A549 (cell line): ENCODE results near the gene NUB1. TPM values are rescaled to one million over a fixed set of nuclear protein-coding genes. Genes with fewer than 3 reads are reported as not detected.

Experiments used
- ATAC-seq, 2 experiments: fragments of 200-7000 bp in 1 of 2; fragments of >200 bp in 1 of 2; cut with Nextera tagmentation in 1 of 2; cut with Tn5 transposase in 1 of 2; 3 replicates each; pipeline versions ENCODE4 v1.8.0 to v1.9.1; 2018 to 2020; ENCODE audit warnings: mild to moderate bottlenecking in 1 of 2, moderate library complexity in 1 of 2
- CTCF ChIA-PET: fragments of 300-600 bp; sonication (Branson Sonifier 250); formaldehyde crosslinking; extraction: SDS; loops from one replicate; lab custom pipeline; 2021; ENCODE audit warnings: antibody characterized with exemption, inconsistent platforms; lab: Yijun Ruan, JAX
- POLR2A ChIA-PET: fragments of 350-600 bp; formaldehyde crosslinking; extraction: SDS; loops from one replicate; lab custom pipeline; 2021; ENCODE audit warnings: antibody characterized with exemption, inconsistent platforms; lab: Yijun Ruan, JAX
- DNase-seq, 2 experiments: peaks; one replicate each; pipeline versions ENCODE4 v3.0.0 to v3.0.0-alpha.2; 2011 to 2016; ENCODE audit warnings: low read depth in 1 of 2, low spot score in 1 of 2
- FAIRE-seq: peaks from 2 replicates; lab custom pipeline; 2011; peaks lifted over from hg19 to GRCh38; lab: Jason Lieb, UNC
- H3K27ac ChIP-seq, 2 experiments: fragments of >200 bp; sonication (Bioruptor Twin); formaldehyde crosslinking; 3 replicates each; pipeline ENCODE4 v1.5.1; 2016 to 2017
- H3K4me1 ChIP-seq: fragments of >200 bp; sonication (Bioruptor Twin); formaldehyde crosslinking; 3 replicates; pipeline ENCODE4 v1.6.1; 2016
- H3K4me2 ChIP-seq: fragments of >200 bp; sonication (Bioruptor Twin); formaldehyde crosslinking; 3 replicates; pipeline ENCODE4 v1.6.1; 2016
- H3K4me3 ChIP-seq: fragments of >200 bp; sonication (Bioruptor Twin); formaldehyde crosslinking; 3 replicates; pipeline ENCODE4 v1.5.1; 2016
- H3K9me3 ChIP-seq: fragments of >200 bp; sonication (Bioruptor Twin); formaldehyde crosslinking; 3 replicates; pipeline ENCODE4 v1.6.1; 2016
- CEBPB ChIP-seq, 2 experiments: fragments of >200 bp in 1 of 2; sonication (Bioruptor Twin) in 1 of 2; formaldehyde crosslinking in 1 of 2; IDR thresholded peaks; 2 replicates each; pipeline ENCODE4 v1.6.1; 2012 to 2016
- EHF ChIP-seq: fragments of 250-450 bp; sonication (Bioruptor Pico); IDR thresholded peaks from 2 replicates; pipeline ENCODE4 v1.5.0; 2020; ENCODE audit warnings: mild to moderate bottlenecking
- ESRRA ChIP-seq: fragments of 150-350 bp; IDR thresholded peaks from 2 replicates; pipeline ENCODE4 v1.6.1; 2014; ENCODE audit warnings: mild to moderate bottlenecking, low read length, borderline replicate concordance
- FOSB ChIP-seq: fragments of 250-450 bp; sonication (Bioruptor Pico); IDR thresholded peaks from 2 replicates; pipeline ENCODE4 v1.5.0; 2020; ENCODE audit warnings: mild to moderate bottlenecking, moderate library complexity
- JUN ChIP-seq, 2 experiments: fragments of >200 bp; sonication (Bioruptor Twin); formaldehyde crosslinking; IDR thresholded peaks; 2 replicates in 1 of 2; 3 replicates in 1 of 2; pipeline ENCODE4 v1.6.1; 2016 to 2017
- KDM1A ChIP-seq: fragments of 200-600 bp; sonication (generic); IDR thresholded peaks from 2 replicates; pipeline ENCODE4 v1.6.1; 2016; ENCODE audit warnings: low read depth, mild to moderate bottlenecking
- NPAS2 ChIP-seq: fragments of 250-450 bp; sonication (Bioruptor Pico); IDR thresholded peaks from 2 replicates; pipeline ENCODE4 v1.8.0; 2022; ENCODE audit warnings: mild to moderate bottlenecking, moderate library complexity, borderline replicate concordance
- PBX3 ChIP-seq: IDR thresholded peaks from 2 replicates; pipeline ENCODE4 v1.6.1; 2012
- RARB ChIP-seq: fragments of 250-450 bp; sonication (Bioruptor Pico); IDR thresholded peaks from 2 replicates; pipeline ENCODE4 v1.8.0; 2021; ENCODE audit warnings: mild to moderate bottlenecking, moderate library complexity
- REST ChIP-seq: fragments of 200-600 bp; sonication (generic); IDR thresholded peaks from 2 replicates; pipeline ENCODE4 v1.6.1; 2016; ENCODE audit warnings: antibody characterized with exemption, mild to moderate bottlenecking, moderate library complexity
- ZNF302 ChIP-seq: fragments of 250-450 bp; sonication (Bioruptor Pico); IDR thresholded peaks from 2 replicates; pipeline ENCODE4 v1.9.0; 2021; ENCODE audit warnings: inconsistent platforms, mild to moderate bottlenecking, moderate library complexity
- WGBS: methylation state at CpG from one replicate; pipeline ENCODE4 v1.1.6; 2017; ENCODE audit errors: missing lambda C conversion rate; 5-methylcytosine and 5-hydroxymethylcytosine counted together
- polyA plus RNA-seq, 4 experiments: library from polyadenylated mRNA; depleted of rRNA in 3 of 4; stranded (reverse); fragments of >200 nt; fragmentation: RNase III in 1 of 4; extraction: RNeasy Plus Mini Kit Qiagen cat#74134 plus additional on column Dnase treatment in 1 of 4; gene quantifications; 2 replicates in 3 of 4; 3 replicates in 1 of 4; pipeline ENCODE4 v1.2.3, GENCODE V29; 2011 to 2017

NUB1 gene
- polyA plus RNA-seq, 2 of the 4 experiments (the other 2 are of a cell fraction) = 45.0 to 105 TPM

- POLR2A ChIA-PET = no interaction called here
- DNase-seq = no peak
Observed at GRCh38 chr7:151319189-151319588, 22.4 kb upstream of the NUB1 start.

GRCh38 chr7:151320263-151320845, 21.3 kb upstream of the NUB1 start:
- Histone ChIP-seq H3K27ac (no peak overlapping the region), H3K4me3 (no peak overlapping the region), H3K4me2 (no peak overlapping the region), H3K9me3 (peaks cover 21% of the 10 kb centered on the region; the same call in 1 of the 3 replicates), H3K4me1 (no peaks in the 10 kb centered on the region)
- 71% methylated on average over 1 of the region's 5 CpGs for WGBS
- DNase-seq (no peak), ATAC-seq (no peak), FAIRE-seq (no peak)
- ChIA-PET POLR2A (no interaction called here), CTCF (interaction anchor here (0.8 to 9.5 kb wide), 11 partner anchors 10 to 306 kb away, joined by 3 to 234 read pairs (median 5); partner anchors contain the start of gene NUB1)
- TF ChIP-seq EHF = no peak

More at GRCh38 chr7:151319189-151319588, 22.4 kb upstream of the NUB1 start:
- no peaks in the 10 kb centered on the region for H3K4me1 ChIP-seq
- peaks cover 21% of the 10 kb centered on the region; the same call in 1 of the 3 replicates for H3K9me3 ChIP-seq
- CTCF ChIA-PET = interaction anchor here (1.4 to 9.5 kb wide), 4 partner anchors 11 to 130 kb away, joined by 5 to 234 read pairs (median 46); partner anchors contain the start of gene NUB1
- no peak for FAIRE-seq
- no peak for TF ChIP-seq FOSB (CRISPR knock-in tag)
- TF ChIP-seq NPAS2 (CRISPR knock-in tag) = no peak
- TF ChIP-seq REST = no peak
- no peak for TF ChIP-seq RARB (CRISPR knock-in tag)
- H3K27ac ChIP-seq = no peak overlapping the region
- no peak for ATAC-seq
- 25% methylated on average over 2 of the region's 2 CpGs for WGBS
- H3K4me3 ChIP-seq = no peak overlapping the region
- H3K4me2 ChIP-seq = no peak overlapping the region

- no peaks in the 10 kb centered on the region for H3K4me1 ChIP-seq
- ATAC-seq (no peak), FAIRE-seq (no peak), DNase-seq (no peak)
- no peak for TF ChIP-seq JUN (IDR thresholded peaks at IDR 0.05)
- TF ChIP-seq KDM1A = no peak
- H3K4me3 ChIP-seq = no peak overlapping the region
- WGBS = 38% methylated on average over 3 of the region's 3 CpGs
- CTCF ChIA-PET = interaction anchor here (0.8 to 9.5 kb wide), 7 partner anchors 9 to 127 kb away, joined by 4 to 234 read pairs (median 8); no protein-coding TSS in a partner anchor
- no peak overlapping the region for H3K27ac ChIP-seq
- H3K9me3 ChIP-seq = peaks cover 21% of the 10 kb centered on the region; the same call in 1 of the 3 replicates
- no peak overlapping the region for H3K4me2 ChIP-seq
- POLR2A ChIA-PET = interaction anchor here (0.9 kb wide), 1 partner anchor 20 kb away, joined by 3 read pairs; the partner anchor contains the start of gene NUB1
Observed at GRCh38 chr7:151321341-151321740, 20.3 kb upstream of the NUB1 start.

- no peak for TF ChIP-seq PBX3
- TF ChIP-seq CEBPB (IDR thresholded peaks at IDR 0.05) = no peak
- TF ChIP-seq ESRRA = no peak
- no peak for TF ChIP-seq ZNF302 (CRISPR knock-in tag)
- Histone ChIP-seq H3K4me1 (no peaks in the 10 kb centered on the region), H3K4me2 (no peak overlapping the region), H3K27ac (no peak overlapping the region), H3K4me3 (no peak overlapping the region), H3K9me3 (peaks cover 29% of the 10 kb centered on the region; the same call in 2 of the 3 replicates)
- FAIRE-seq = no peak
- CTCF ChIA-PET = interaction anchor here (1.2 to 9.5 kb wide), 7 partner anchors 7 to 126 kb away, joined by 3 to 234 read pairs (median 8); no protein-coding TSS in a partner anchor
- no peak for DNase-seq
- ATAC-seq = no peak
- POLR2A ChIA-PET = no interaction called here
Observed at GRCh38 chr7:151322906-151323305, 18.7 kb upstream of the NUB1 start.
